SK-N-SH (cell line): Measurements from ENCODE around the gene SCEL. TPM values are rescaled to one million over a fixed set of nuclear protein-coding genes. Genes with fewer than 3 reads are reported as not detected.

ENCODE experiments used
- CTCF ChIA-PET: fragments of 300-600, 350-600 bp; formaldehyde crosslinking; extraction: SDS; loops from one replicate; lab custom pipeline; 2021; lab: Yijun Ruan, JAX
- POLR2A ChIA-PET: fragments of 350-600 bp; sonication (Branson Sonifier 250); formaldehyde crosslinking; extraction: SDS; loops from one replicate; lab custom pipeline; 2020; ENCODE audit warnings: antibody characterized with exemption, inconsistent platforms; lab: Yijun Ruan, JAX
- DNase-seq: peaks from one replicate; pipeline ENCODE4 v3.0.0; 2012
- H2AFZ ChIP-seq: fragments of 200-600 bp; sonication (generic); 2 replicates; pipeline ENCODE4 v1.8.1; 2016; ENCODE audit warnings: antibody characterized with exemption, mild to moderate bottlenecking, low read depth
- H3F3A ChIP-seq: fragments of 200-600 bp; sonication (generic); replicated peaks from 2 replicates; pipeline ENCODE3; 2016; ENCODE audit warnings: antibody characterized with exemption, mild to moderate bottlenecking; ENCODE audit not compliant: insufficient read depth
- H3K27ac ChIP-seq, 2 experiments: fragments of 200-500 bp in 1 of 2; fragments of 200-600 bp in 1 of 2; sonication (Bioruptor generic) in 1 of 2; sonication (generic), shearing (Covaris generic) in 1 of 2; 2 replicates each; pipeline versions ENCODE4 v1.5.1 to v1.6.1; 2014 to 2016; ENCODE audit warnings: low read depth in 2 of 2, inconsistent platforms in 1 of 2, low read length in 1 of 2, mild to moderate bottlenecking in 1 of 2, mixed read lengths in 1 of 2
- H3K27me3 ChIP-seq: fragments of 200-600 bp; sonication (generic), shearing (Covaris generic); 2 replicates; pipeline ENCODE4 v1.6.1; 2016; ENCODE audit warnings: mixed run types; ENCODE audit not compliant: insufficient read depth
- H3K36me3 ChIP-seq, 2 experiments: fragments of 200-500 bp in 1 of 2; fragments of 200-600 bp in 1 of 2; sonication (Bioruptor generic) in 1 of 2; sonication (generic) in 1 of 2; replicated peaks in 1 of 2; 2 replicates each; pipeline versions ENCODE3 to v1.5.1; 2014 to 2016; ENCODE audit warnings: low read length in 1 of 2, mild to moderate bottlenecking in 1 of 2; ENCODE audit not compliant: insufficient read depth in 2 of 2, control insufficient read depth in 1 of 2
- H3K4me1 ChIP-seq, 2 experiments: fragments of 200-500 bp in 1 of 2; fragments of 200-600 bp in 1 of 2; sonication (Bioruptor generic) in 1 of 2; sonication (generic), shearing (Covaris generic) in 1 of 2; 2 replicates each; pipeline versions ENCODE4 v1.5.1 to v1.6.1; 2014 to 2016; ENCODE audit warnings: low read depth in 1 of 2, low read length in 1 of 2, mixed run types in 1 of 2; ENCODE audit not compliant: insufficient read depth in 2 of 2, control insufficient read depth in 1 of 2
- H3K4me2 ChIP-seq: fragments of 200-600 bp; sonication (generic), shearing (Covaris generic); 2 replicates; pipeline ENCODE4 v1.6.1; 2017; ENCODE audit warnings: mixed run types
- H3K4me3 ChIP-seq, 2 experiments: fragments of 200-500 bp in 1 of 2; fragments of 200-600 bp in 1 of 2; sonication (Bioruptor generic) in 1 of 2; sonication (generic), shearing (Covaris generic) in 1 of 2; 2 replicates each; pipeline versions ENCODE4 v1.5.1 to v1.8.1; 2014 to 2016; ENCODE audit warnings: low read depth in 2 of 2, inconsistent platforms in 1 of 2, low read length in 1 of 2, mild to moderate bottlenecking in 1 of 2, mixed read lengths in 1 of 2, moderate library complexity in 1 of 2
- H3K79me2 ChIP-seq: fragments of 200-600 bp; sonication (generic); 2 replicates; pipeline ENCODE4 v1.8.1; 2017; ENCODE audit warnings: mild to moderate bottlenecking; ENCODE audit not compliant: insufficient read depth
- H3K9ac ChIP-seq: fragments of 200-600 bp; sonication (generic); 2 replicates; pipeline ENCODE4 v1.6.1; 2017; ENCODE audit warnings: mixed run types
- H3K9me2 ChIP-seq: fragments of 200-600 bp; sonication (generic); 2 replicates; pipeline ENCODE4 v1.6.1; 2017; ENCODE audit warnings: mixed run types
- H3K9me3 ChIP-seq: fragments of 200-600 bp; sonication (generic); 2 replicates; pipeline ENCODE4 v1.6.1; 2017; ENCODE audit warnings: mixed run types, mild to moderate bottlenecking, moderate library complexity
- H4K20me1 ChIP-seq: fragments of 200-600 bp; sonication (generic); 2 replicates; pipeline ENCODE4 v1.6.1; 2017; ENCODE audit warnings: mild to moderate bottlenecking, mixed run types; ENCODE audit not compliant: insufficient read depth
- EZH2phosphoT487 ChIP-seq: fragments of 200-600 bp; sonication (generic); IDR thresholded peaks from 2 replicates; pipeline ENCODE4 v1.6.1; 2017; ENCODE audit warnings: low read depth, mixed run types, mild to moderate bottlenecking, antibody characterized with exemption, moderate library complexity, borderline replicate concordance
- FOSL2 ChIP-seq: IDR thresholded peaks from 2 replicates; pipeline ENCODE4 v1.4.0; 2012; ENCODE audit warnings: low read depth, mild to moderate bottlenecking, moderate library complexity, borderline replicate concordance
- GATA2 ChIP-seq: sonication (generic); formaldehyde crosslinking; IDR thresholded peaks from 2 replicates; pipeline ENCODE4 v1.5.0; 2020; ENCODE audit warnings: mild to moderate bottlenecking, missing genetic modification reagents
- NFIC ChIP-seq: IDR thresholded peaks from 2 replicates; pipeline ENCODE4 v1.4.0; 2012; ENCODE audit warnings: borderline replicate concordance
- RAD21 ChIP-seq: IDR thresholded peaks from 2 replicates; pipeline ENCODE4 v1.6.1; 2012; ENCODE audit warnings: mild to moderate bottlenecking, low read length
- RXRA ChIP-seq: IDR thresholded peaks from 2 replicates; pipeline ENCODE4 v1.4.0; 2012; ENCODE audit warnings: low read depth, mild to moderate bottlenecking, borderline replicate concordance
- TCF12 ChIP-seq: IDR thresholded peaks from 2 replicates; pipeline ENCODE4 v1.4.0; 2012
- WGBS: methylation state at CpG from one replicate; pipeline ENCODE4 v1.1.6; 2017; ENCODE audit warnings: low lambda C conversion rate; 5-methylcytosine and 5-hydroxymethylcytosine counted together
- polyA plus RNA-seq, 3 experiments: library from polyadenylated mRNA; depleted of rRNA; stranded (reverse); fragments of >200 nt; gene quantifications; 2 replicates each; pipeline ENCODE4 v1.2.3, GENCODE V29; 2012
- TF ChIP-seq, protein P1 (sequence below): IDR thresholded peaks from 2 replicates; pipeline ENCODE4 v1.4.0; 2012; ENCODE audit warnings: low read depth
- TF ChIP-seq, protein P2 (sequence below): IDR thresholded peaks from 2 replicates; pipeline ENCODE4 v1.4.0; 2012; ENCODE audit warnings: low read depth, borderline replicate concordance
- TF ChIP-seq, protein P3 (sequence below): fragments of 200-600 bp; sonication (generic); IDR thresholded peaks from 2 replicates; pipeline ENCODE4 v1.6.1; 2017; ENCODE audit warnings: antibody characterized with exemption, mild to moderate bottlenecking, moderate library complexity
- TF ChIP-seq, protein P4 (sequence below): IDR thresholded peaks from 2 replicates; pipeline ENCODE4; 2012

SCEL gene
- polyA plus RNA-seq, 1 of the 3 experiments (the other 2 are of a cell fraction), result 0.02 TPM

DNA sequence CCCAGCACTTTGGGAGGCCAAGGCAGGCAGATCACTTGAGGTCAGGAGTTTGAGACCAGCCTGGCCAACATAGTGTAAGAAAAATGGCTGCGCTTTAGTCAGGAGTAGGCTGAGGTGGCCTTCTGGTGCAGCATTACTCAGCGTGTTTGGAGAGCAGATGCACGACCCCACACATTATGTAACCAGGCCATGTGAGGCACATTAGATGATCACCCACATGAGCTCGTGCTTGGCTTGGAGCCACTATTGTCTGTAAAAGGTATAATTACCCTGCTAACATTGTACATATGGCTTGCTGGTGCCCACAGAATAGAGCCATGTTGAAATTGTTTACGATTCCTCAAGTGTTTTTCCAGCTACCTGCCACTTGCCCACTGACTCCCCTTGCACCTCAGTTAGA is 24.0 kb upstream of the SCEL start:
- TF ChIP-seq NFIC (peak; percentile 16; the same call in 1 of the 2 replicates), RAD21 (no peak), RXRA (no peak), TCF12 (peak; percentile 18; the same call in 1 of the 2 replicates), EZH2phosphoT487 (no peak)
- TF ChIP-seq, protein P1, sequence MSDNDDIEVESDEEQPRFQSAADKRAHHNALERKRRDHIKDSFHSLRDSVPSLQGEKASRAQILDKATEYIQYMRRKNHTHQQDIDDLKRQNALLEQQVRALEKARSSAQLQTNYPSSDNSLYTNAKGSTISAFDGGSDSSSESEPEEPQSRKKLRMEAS, result no peak
- TF ChIP-seq, all 33 proteins: peak for 2
- Histone ChIP-seq H3K4me1 (peaks cover 0 to 34% of the 10 kb centered on the region in 2 experiments), H3K27me3 (no peaks in the 10 kb centered on the region; the same call in 1 of the 2 replicates), H3K36me3 (no peaks in the 10 kb centered on the region), H3K9me3 (no peaks in the 10 kb centered on the region), H3K79me2 (no peaks in the 10 kb centered on the region), H3K4me2 (no peak overlapping the region), H2AFZ (no peak overlapping the region), H3K9ac (no peak overlapping the region), H3K4me3 (no peak overlapping the region), H4K20me1 (peaks cover 9% of the 10 kb centered on the region; the same call in 1 of the 2 replicates), H3K9me2 (no peaks in the 10 kb centered on the region), H3F3A (peaks cover 21% of the 10 kb centered on the region), H3K27ac (no peak overlapping the region)
- POLR2A ChIA-PET, result no interaction called here
- CTCF ChIA-PET, result interaction anchor here (1.0 to 2.0 kb wide), 2 partner anchors 12 to 18 kb away, joined by 3 to 8 read pairs; no protein-coding TSS in a partner anchor
- no peak for DNase-seq
- WGBS, result 70% methylated on average over 5 of the region's 5 CpGs

DNA sequence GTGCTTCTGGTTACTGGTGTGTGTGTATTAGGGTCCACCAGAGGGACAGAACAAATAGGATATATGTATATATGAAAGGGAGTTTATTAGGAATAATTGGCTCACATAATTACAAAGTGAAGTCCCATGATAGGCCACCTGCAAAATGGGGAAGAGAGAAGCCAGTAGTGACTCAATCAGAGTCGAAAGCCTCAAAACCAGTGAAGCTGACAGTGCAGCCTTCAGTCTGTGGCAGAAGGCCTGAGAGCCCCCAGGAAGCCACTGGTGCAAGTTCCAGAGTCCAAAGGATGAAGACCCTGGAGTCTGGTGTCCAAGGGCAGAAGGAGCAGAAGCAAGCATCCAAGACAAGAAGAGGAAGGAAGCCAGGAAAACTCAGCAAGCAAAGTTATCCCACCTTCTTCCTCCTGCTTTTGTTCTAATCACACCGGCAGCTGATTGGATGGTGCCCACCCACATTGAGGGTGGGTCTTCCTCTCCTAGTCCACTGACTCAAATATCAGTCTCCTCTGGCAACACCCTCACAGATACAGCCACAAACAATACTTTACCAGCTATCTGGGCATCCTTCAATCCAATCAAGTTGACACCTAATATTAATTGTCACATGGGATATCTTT is 21.7 kb upstream of the SCEL start:
- peaks cover 0 to 27% of the 10 kb centered on the region in 2 experiments for H3K4me1 ChIP-seq
- TF ChIP-seq, protein P2, sequence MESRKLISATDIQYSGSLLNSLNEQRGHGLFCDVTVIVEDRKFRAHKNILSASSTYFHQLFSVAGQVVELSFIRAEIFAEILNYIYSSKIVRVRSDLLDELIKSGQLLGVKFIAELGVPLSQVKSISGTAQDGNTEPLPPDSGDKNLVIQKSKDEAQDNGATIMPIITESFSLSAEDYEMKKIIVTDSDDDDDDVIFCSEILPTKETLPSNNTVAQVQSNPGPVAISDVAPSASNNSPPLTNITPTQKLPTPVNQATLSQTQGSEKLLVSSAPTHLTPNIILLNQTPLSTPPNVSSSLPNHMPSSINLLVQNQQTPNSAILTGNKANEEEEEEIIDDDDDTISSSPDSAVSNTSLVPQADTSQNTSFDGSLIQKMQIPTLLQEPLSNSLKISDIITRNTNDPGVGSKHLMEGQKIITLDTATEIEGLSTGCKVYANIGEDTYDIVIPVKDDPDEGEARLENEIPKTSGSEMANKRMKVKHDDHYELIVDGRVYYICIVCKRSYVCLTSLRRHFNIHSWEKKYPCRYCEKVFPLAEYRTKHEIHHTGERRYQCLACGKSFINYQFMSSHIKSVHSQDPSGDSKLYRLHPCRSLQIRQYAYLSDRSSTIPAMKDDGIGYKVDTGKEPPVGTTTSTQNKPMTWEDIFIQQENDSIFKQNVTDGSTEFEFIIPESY, result no peak
- TF ChIP-seq, protein P3, sequence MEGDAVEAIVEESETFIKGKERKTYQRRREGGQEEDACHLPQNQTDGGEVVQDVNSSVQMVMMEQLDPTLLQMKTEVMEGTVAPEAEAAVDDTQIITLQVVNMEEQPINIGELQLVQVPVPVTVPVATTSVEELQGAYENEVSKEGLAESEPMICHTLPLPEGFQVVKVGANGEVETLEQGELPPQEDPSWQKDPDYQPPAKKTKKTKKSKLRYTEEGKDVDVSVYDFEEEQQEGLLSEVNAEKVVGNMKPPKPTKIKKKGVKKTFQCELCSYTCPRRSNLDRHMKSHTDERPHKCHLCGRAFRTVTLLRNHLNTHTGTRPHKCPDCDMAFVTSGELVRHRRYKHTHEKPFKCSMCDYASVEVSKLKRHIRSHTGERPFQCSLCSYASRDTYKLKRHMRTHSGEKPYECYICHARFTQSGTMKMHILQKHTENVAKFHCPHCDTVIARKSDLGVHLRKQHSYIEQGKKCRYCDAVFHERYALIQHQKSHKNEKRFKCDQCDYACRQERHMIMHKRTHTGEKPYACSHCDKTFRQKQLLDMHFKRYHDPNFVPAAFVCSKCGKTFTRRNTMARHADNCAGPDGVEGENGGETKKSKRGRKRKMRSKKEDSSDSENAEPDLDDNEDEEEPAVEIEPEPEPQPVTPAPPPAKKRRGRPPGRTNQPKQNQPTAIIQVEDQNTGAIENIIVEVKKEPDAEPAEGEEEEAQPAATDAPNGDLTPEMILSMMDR, result no peak
- TF ChIP-seq, protein P4, sequence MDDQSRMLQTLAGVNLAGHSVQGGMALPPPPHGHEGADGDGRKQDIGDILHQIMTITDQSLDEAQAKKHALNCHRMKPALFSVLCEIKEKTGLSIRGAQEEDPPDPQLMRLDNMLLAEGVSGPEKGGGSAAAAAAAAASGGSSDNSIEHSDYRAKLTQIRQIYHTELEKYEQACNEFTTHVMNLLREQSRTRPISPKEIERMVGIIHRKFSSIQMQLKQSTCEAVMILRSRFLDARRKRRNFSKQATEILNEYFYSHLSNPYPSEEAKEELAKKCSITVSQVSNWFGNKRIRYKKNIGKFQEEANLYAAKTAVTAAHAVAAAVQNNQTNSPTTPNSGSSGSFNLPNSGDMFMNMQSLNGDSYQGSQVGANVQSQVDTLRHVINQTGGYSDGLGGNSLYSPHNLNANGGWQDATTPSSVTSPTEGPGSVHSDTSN, result no peak
- no peak for TF ChIP-seq GATA2 (CRISPR knock-in tag)
- no peak for TF ChIP-seq FOSL2
- TF ChIP-seq, all 33 proteins: peak for 0
- no peaks in the 10 kb centered on the region for H3K36me3 ChIP-seq
- no peak overlapping the region for H3K4me3 ChIP-seq
- H4K20me1 ChIP-seq, result 0 out of 2 replicates have a peak, but pooled peaks cover under 1% of the 10 kb centered on the region
- POLR2A ChIA-PET, result no interaction called here
- H3K27ac ChIP-seq, result no peak overlapping the region
- CTCF ChIA-PET, result interaction anchor here (2.0 kb wide), 1 partner anchor 21 kb away, joined by 8 read pairs; no protein-coding TSS in a partner anchor
- H3K9me3 ChIP-seq, result no peaks in the 10 kb centered on the region
- H3K9me2 ChIP-seq, result no peaks in the 10 kb centered on the region
- H3K79me2 ChIP-seq, result no peaks in the 10 kb centered on the region
- H3F3A ChIP-seq, result peaks cover 17% of the 10 kb centered on the region
- H2AFZ ChIP-seq, result no peak overlapping the region
- no peaks in the 10 kb centered on the region for H3K27me3 ChIP-seq
- H3K9ac ChIP-seq, result no peak overlapping the region
- DNase-seq, result no peak
- 100% methylated on average over 2 of the region's 2 CpGs for WGBS
- H3K4me2 ChIP-seq, result no peak overlapping the region
